Right ventricle myocardium superior (tissue), 1 donor: ENCODE results near the gene C15orf40. TPM values are rescaled to one million over a fixed set of nuclear protein-coding genes. Genes with fewer than 3 reads are reported as not detected.
A peak's percentile ranks its signal among the peaks of the same experiment; 100 is the strongest.
"Not testable (repeated sequence)": the region's sequence is repeated elsewhere in the genome, so short reads cannot be mapped to it uniquely, and the experiment has no call there.

ENCODE experiments used
- ATAC-seq: fragments of 200-7000 bp; cut with Tn5 transposase; one replicate; pipeline ENCODE4 v1.9.1; 2020; ENCODE audit warnings: mild to moderate bottlenecking; ENCODE audit not compliant: poor library complexity
- DNase-seq: peaks from one replicate; pipeline ENCODE4 v3.0.0-alpha.2; 2020
- intact Hi-C: fragments of 100-400 bp; cut with DNase I; formaldehyde crosslinking; loops from one replicate; pipeline ENCODE4 v1.11.2; 2022
- long read RNA-seq: library from polyadenylated mRNA; unstranded; transcript quantifications from one replicate; pipeline ENCODE4 v2.0.0, GENCODE V29; 2021
- total RNA-seq: library from RNA; stranded (reverse); fragmentation: NEBNext Ultra II Directional; extraction: Animal tissue kit (Norgen Biotek cat#: 25700); gene quantifications from one replicate; pipeline ENCODE4 v1.2.1, GENCODE V29; 2021
- donor health status: DM: no; HTN: yes; CAD: no; lungs with severe emphysema.

C15orf40 gene
- 11.2 TPM for total RNA-seq
- long read RNA-seq, full-length matches to known transcripts, result 8 of 13 reads
- long read RNA-seq, partial matches to known transcripts, result 0 of 13 reads
- long read RNA-seq, other reads (novel, unspliced or antisense), result 5 of 13 reads

GRCh38 chr15:83011271-83012075, at the start of gene C15orf40:
TSS of gene C15orf40 (minus strand) at chr15:83011639. CDS start at chr15:83011607, 32 bp downstream.
- intact Hi-C loops, result loop anchor here (10.0 kb wide), 1 partner anchor 93 kb away; the partner anchor contains the start of gene TM6SF1
- DNase-seq, result peak; percentile 95
- peak; percentile 100 for ATAC-seq

- ATAC-seq, result peak; percentile 70
- DNase-seq, result no peak
- intact Hi-C loops, result no loop called here
Observed at GRCh38 chr15:83057696-83058376, 46.4 kb upstream of the C15orf40 start.

- no peak for ATAC-seq
- no peak for DNase-seq
- intact Hi-C loops, result no loop called here
Observed at GRCh38 chr15:83057002-83057401, 45.6 kb upstream of the C15orf40 start.

GRCh38 chr15:83053151-83053550, 41.7 kb upstream of the C15orf40 start:
- ATAC-seq, result no peak
- intact Hi-C loops, result no loop called here
- no peak for DNase-seq

GRCh38 chr15:83046558-83047127, 35.2 kb upstream of the C15orf40 start:
- ATAC-seq (no peak), DNase-seq (no peak)
- intact Hi-C loops, result no loop called here

GRCh38 chr15:83044156-83044555, 32.7 kb upstream of the C15orf40 start:
- no peak for DNase-seq
- intact Hi-C loops, result no loop called here

GRCh38 chr15:83039206-83039605, 27.8 kb upstream of the C15orf40 start:
- intact Hi-C loops, result no loop called here
- DNase-seq (no peak), ATAC-seq (no peak)

More at GRCh38 chr15:83044156-83044555, 32.7 kb upstream of the C15orf40 start:
- ATAC-seq, result no peak

GRCh38 chr15:83036253-83036652, 24.8 kb upstream of the C15orf40 start:
- DNase-seq, result no peak
- intact Hi-C loops, result no loop called here
- ATAC-seq, result no peak

GRCh38 chr15:83031234-83031633, 19.8 kb upstream of the C15orf40 start:
- ATAC-seq, DNase-seq, intact Hi-C loops: not testable (repeated sequence)

GRCh38 chr15:83030021-83030420, 18.6 kb upstream of the C15orf40 start:
- intact Hi-C loops, result no loop called here

GRCh38 chr15:83018436-83018835, 7.0 kb upstream of the C15orf40 start:
- ATAC-seq, result no peak
- DNase-seq, result no peak
- intact Hi-C loops, result loop anchor here (10.0 kb wide), 1 partner anchor 86 kb away; the partner anchor contains the start of gene TM6SF1

More at GRCh38 chr15:83030021-83030420, 18.6 kb upstream of the C15orf40 start:
- no peak for ATAC-seq
- DNase-seq, result no peak

- DNase-seq (no peak), ATAC-seq (no peak)
- intact Hi-C loops, result loop anchor here (10.0 kb wide), 1 partner anchor 88 kb away; the partner anchor contains the start of gene TM6SF1
Observed at GRCh38 chr15:83016906-83017305, 5.5 kb upstream of the C15orf40 start.

GRCh38 chr15:83015361-83015760, 3.9 kb upstream of the C15orf40 start:
- DNase-seq, result no peak
- no peak for ATAC-seq
- intact Hi-C loops, result loop anchor here (10.0 kb wide), 1 partner anchor 89 kb away; the partner anchor contains the start of gene TM6SF1

- intact Hi-C loops, result loop anchor here (10.0 kb wide), 1 partner anchor 91 kb away; the partner anchor contains the start of gene TM6SF1
- DNase-seq, result no peak
- no peak for ATAC-seq
Observed at GRCh38 chr15:83014205-83014653, 2.8 kb upstream of the C15orf40 start.

- intact Hi-C loops, result loop anchor here (10.0 kb wide), 1 partner anchor 92 kb away; the partner anchor contains the start of gene TM6SF1
- no peak for ATAC-seq
- DNase-seq, result no peak
Observed at GRCh38 chr15:83012636-83013035, 1.2 kb upstream of the C15orf40 start.

- DNase-seq (no peak), ATAC-seq (no peak)
- intact Hi-C loops, result loop anchor here (10.0 kb wide), 1 partner anchor 93 kb away; the partner anchor contains the start of gene TM6SF1
Observed at GRCh38 chr15:83012076-83012426, 612 bp upstream of the C15orf40 start.

GRCh38 chr15:83010709-83011270, 649 bp downstream of the C15orf40 start:
- peak; percentile 82 for DNase-seq
- intact Hi-C loops, result loop anchor here (10.0 kb wide), 1 partner anchor 94 kb away; the partner anchor contains the start of gene TM6SF1
- peak; percentile 80 for ATAC-seq

GRCh38 chr15:83000672-83001031, 10.8 kb downstream of the C15orf40 start:
- DNase-seq, ATAC-seq: not testable (repeated sequence)
- intact Hi-C loops, result loop anchor here (5.0 kb wide), 1 partner anchor 153 kb away; no protein-coding TSS in a partner anchor
